Lower lobe of right lung (tissue), 2 donors: Measurements from ENCODE around the gene GRK4. TPM values are rescaled to one million over a fixed set of nuclear protein-coding genes. Genes with fewer than 3 reads are reported as not detected.

Source experiments
- ATAC-seq, 2 donors: fragments of 200-7000 bp; cut with Tn5 transposase; one replicate each; pipeline ENCODE4 v1.9.1; 2020 to 2022; ENCODE audit warnings: mild to moderate bottlenecking in 2 of 2, moderate library complexity in 2 of 2
- DNase-seq: peaks from one replicate; pipeline ENCODE4 v3.0.0-alpha.2; 2020
- H3K27ac ChIP-seq: fragments of 200-600 bp; one replicate; pipeline ENCODE4 v1.8.0; 2022
- H3K27me3 ChIP-seq: fragments of 200-600 bp; one replicate; pipeline ENCODE4 v1.8.0; 2022; ENCODE audit warnings: low read depth
- H3K36me3 ChIP-seq: fragments of 200-600 bp; one replicate; pipeline ENCODE4 v1.8.0; 2022; ENCODE audit warnings: mild to moderate bottlenecking
- H3K4me1 ChIP-seq: fragments of 200-600 bp; one replicate; pipeline ENCODE4 v1.8.0; 2022
- H3K4me3 ChIP-seq: fragments of 200-600 bp; one replicate; pipeline ENCODE4 v1.8.0; 2022; ENCODE audit warnings: mild to moderate bottlenecking
- H3K9me3 ChIP-seq: fragments of 200-600 bp; one replicate; pipeline ENCODE4 v1.8.0; 2022
- CTCF ChIP-seq: fragments of 200-600 bp; IDR thresholded peaks from one replicate; pipeline ENCODE4 v1.8.0; 2022; ENCODE audit warnings: antibody characterized with exemption, mild to moderate bottlenecking
- intact Hi-C: fragments of 100-400 bp; cut with DNase I; formaldehyde crosslinking; loops from one replicate; pipeline ENCODE4 v1.11.0; 2022
- total RNA-seq: library from RNA; stranded (reverse); fragmentation: NEBNext Ultra II Directional; extraction: Animal tissue kit (Norgen Biotek cat#: 25700); gene quantifications from one replicate; pipeline ENCODE4 v1.2.1, GENCODE V29; 2021
- donor health status: DM: no; HTN: yes; CAD: no; lungs with severe emphysema.

Gene GRK4
- total RNA-seq, 1 donor from 2014 or later = 7.1 TPM

DNA sequence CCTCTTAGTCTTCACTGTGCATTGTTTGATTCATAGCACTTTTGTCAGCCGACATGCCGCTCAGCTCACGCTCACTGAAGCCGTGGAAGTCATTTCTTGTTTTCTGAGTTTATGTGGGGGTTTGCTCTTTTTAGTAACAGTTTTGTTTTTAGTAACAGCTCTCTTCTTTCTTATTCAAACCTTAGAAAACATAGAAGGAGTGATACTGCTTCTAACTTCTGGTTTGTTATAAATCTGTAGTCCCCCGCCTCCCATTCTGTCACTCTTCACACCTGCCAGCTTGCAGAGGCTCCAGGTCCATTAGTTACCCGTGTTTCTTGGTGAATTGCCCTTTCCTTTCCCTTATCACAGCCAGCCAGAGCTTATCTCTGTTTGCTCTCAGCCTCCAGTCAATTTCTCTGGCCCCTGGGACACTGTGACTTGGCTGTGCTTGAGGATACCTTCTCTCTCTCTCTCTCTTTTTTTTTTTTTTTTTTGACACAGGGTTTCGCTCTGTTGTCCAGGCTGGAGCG is 50.5 kb downstream of the GRK4 start:
- H3K4me1 ChIP-seq = no peaks in the 10 kb centered on the region
- H3K27me3 ChIP-seq = no peaks in the 10 kb centered on the region
- TF ChIP-seq CTCF = no peak
- DNase-seq (no peak), ATAC-seq (no peak)
- no peaks in the 10 kb centered on the region for H3K36me3 ChIP-seq
- intact Hi-C loops = no loop called here
- H3K9me3 ChIP-seq = no peaks in the 10 kb centered on the region
- H3K27ac ChIP-seq = no peak overlapping the region
- no peak overlapping the region for H3K4me3 ChIP-seq

- intact Hi-C loops = no loop called here
- DNase-seq (no peak), ATAC-seq (no peak)
- Histone ChIP-seq H3K27me3 (no peaks in the 10 kb centered on the region), H3K4me1 (no peaks in the 10 kb centered on the region), H3K27ac (no peak overlapping the region), H3K36me3 (no peaks in the 10 kb centered on the region), H3K9me3 (no peaks in the 10 kb centered on the region), H3K4me3 (no peak overlapping the region)
- TF ChIP-seq CTCF = no peak
Measured at GRCh38 chr4:3016961-3017360, 53.6 kb downstream of the GRK4 start.

- no peak for ATAC-seq
- no peaks in the 10 kb centered on the region for H3K36me3 ChIP-seq
- H3K4me1 ChIP-seq = no peaks in the 10 kb centered on the region
- no peaks in the 10 kb centered on the region for H3K9me3 ChIP-seq
- DNase-seq = no peak
- intact Hi-C loops = no loop called here
- H3K4me3 ChIP-seq = no peak overlapping the region
- no peak overlapping the region for H3K27ac ChIP-seq
- TF ChIP-seq CTCF = no peak
- H3K27me3 ChIP-seq = no peaks in the 10 kb centered on the region
Measured at GRCh38 chr4:3017504-3017903, 54.1 kb downstream of the GRK4 start.

GRCh38 chr4:3019145-3019846 is 55.9 kb downstream of the GRK4 start:
- Histone ChIP-seq H3K27ac (no peak overlapping the region), H3K9me3 (no peaks in the 10 kb centered on the region), H3K36me3 (no peaks in the 10 kb centered on the region), H3K27me3 (no peaks in the 10 kb centered on the region), H3K4me3 (no peak overlapping the region), H3K4me1 (no peaks in the 10 kb centered on the region)
- no peak for TF ChIP-seq CTCF
- intact Hi-C loops = no loop called here
- DNase-seq (no peak), ATAC-seq (no peak)

- DNase-seq (no peak), ATAC-seq (no peak)
- Histone ChIP-seq H3K27ac (no peak overlapping the region), H3K4me1 (no peaks in the 10 kb centered on the region), H3K9me3 (no peaks in the 10 kb centered on the region), H3K27me3 (no peaks in the 10 kb centered on the region), H3K4me3 (no peak overlapping the region), H3K36me3 (no peaks in the 10 kb centered on the region)
- intact Hi-C loops = no loop called here
- TF ChIP-seq CTCF = no peak
Measured at GRCh38 chr4:3021127-3021526, 57.8 kb downstream of the GRK4 start.
